HG03439 (cell line): Measurements from ENCODE around the gene GNAT1.
"Not testable (repeated sequence)": the region's sequence is repeated elsewhere in the genome, so short reads cannot be mapped to it uniquely, and the experiment has no call there.

Source experiments
- ATAC-seq: cut with Tn5 transposase; IDR thresholded peaks from one replicate; pipeline ENCODE4 v1.9.1; 2021; ENCODE audit warnings: mild to moderate bottlenecking, moderate library complexity; ENCODE audit not compliant: unreplicated experiment

Gene GNAT1

GRCh38 chr3:50217681-50218080 is 26.3 kb downstream of the GNAT1 start:
- ATAC-seq, result no peak

DNA sequence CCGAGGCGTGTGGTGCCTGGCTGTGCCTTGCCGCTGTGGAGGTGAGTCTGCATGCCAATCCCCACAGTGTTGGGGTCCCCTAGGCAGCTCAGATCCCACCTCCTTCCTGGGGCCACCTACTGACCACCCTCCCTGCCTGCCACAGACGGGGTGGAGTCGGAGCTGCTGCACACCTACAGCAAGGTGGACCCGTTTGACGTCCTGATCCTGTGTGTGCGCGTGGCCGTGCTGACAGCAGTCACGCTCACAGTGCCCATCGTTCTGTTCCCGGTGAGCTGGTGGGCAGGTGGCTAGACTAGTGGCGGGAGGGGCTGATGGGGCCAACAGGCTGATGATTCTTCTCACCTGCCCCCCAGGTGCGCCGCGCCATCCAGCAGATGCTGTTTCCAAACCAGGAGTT is 27.0 kb downstream of the GNAT1 start:
- ATAC-seq, result no peak

- ATAC-seq, result no peak
Measured at GRCh38 chr3:50219285-50219684, 27.9 kb downstream of the GNAT1 start.

- no peak for ATAC-seq
Measured at GRCh38 chr3:50220109-50220508, 28.7 kb downstream of the GNAT1 start.

GRCh38 chr3:50221051-50221410 is 29.6 kb downstream of the GNAT1 start:
- no peak for ATAC-seq

- ATAC-seq, result no peak
Measured at GRCh38 chr3:50221411-50222168, 30.2 kb downstream of the GNAT1 start.

GRCh38 chr3:50222169-50222528 is 30.7 kb downstream of the GNAT1 start:
- no peak for ATAC-seq

DNA sequence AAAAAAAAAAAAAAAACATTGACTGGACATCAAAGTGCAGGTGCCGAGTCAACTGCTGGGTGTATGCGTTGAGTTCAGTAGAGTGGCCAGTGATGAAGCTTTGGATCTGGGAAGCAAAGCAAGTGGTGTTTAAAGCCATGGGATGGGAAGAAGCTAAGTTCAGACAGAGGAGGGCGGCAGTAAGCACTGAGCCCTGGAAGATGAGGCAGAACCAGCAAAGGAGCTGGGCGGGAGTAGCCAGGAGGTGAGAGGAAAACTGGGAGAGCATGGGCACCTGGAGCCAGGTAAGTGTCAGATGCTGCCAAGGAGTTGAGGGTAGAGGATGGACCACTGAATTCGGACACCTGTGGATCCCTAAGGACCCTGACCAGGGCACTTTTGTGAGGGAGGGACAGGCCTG is 33.2 kb downstream of the GNAT1 start:
- ATAC-seq, result no peak

- peak; percentile 1 for ATAC-seq
Measured at GRCh38 chr3:50226888-50227389, 35.5 kb downstream of the GNAT1 start.

DNA sequence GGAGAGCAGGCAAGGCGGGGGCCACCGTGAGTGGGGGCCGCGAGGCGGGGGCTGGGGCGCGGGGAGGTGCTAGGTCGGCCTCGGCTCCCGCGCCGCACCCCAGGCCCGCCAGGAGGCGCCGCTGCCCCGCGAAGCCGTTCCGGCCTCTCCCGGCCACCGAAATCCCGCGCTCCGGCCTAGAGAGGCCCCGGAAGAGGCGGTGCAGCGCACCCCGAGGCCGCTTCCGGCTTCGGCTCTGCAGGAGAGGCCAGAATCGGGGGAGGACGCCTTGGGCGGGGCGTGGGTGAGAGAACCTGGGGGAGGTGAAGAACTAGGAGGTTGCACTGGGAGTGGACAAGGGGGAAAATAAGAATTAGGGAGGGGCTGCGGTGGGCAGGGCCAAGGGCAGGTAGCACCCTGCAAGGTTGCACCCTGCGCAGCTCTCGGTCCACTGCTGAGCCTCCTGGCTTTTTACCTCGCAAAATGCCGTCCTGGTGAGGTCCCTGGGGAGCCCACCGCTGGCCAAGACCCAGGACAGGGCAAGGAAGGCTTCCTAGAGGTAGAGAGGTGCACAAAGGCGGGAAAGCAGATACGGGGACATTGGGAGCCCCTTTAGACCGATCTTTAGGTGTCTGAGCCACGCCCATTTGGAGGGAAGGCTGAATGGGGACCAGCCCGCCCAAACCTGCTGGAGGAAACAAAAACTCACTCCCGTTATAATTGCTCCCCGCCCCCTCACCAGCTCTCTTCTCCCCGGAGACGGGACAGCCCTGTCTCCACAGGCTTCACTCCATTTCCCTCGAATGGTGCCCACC is 36.2 kb downstream of the GNAT1 start:
- peak; percentile 83 for ATAC-seq

GRCh38 chr3:50228184-50228763 is 36.9 kb downstream of the GNAT1 start:
- not testable (repeated sequence) for ATAC-seq

GRCh38 chr3:50229490-50229889 is 38.1 kb downstream of the GNAT1 start:
- no peak for ATAC-seq

DNA sequence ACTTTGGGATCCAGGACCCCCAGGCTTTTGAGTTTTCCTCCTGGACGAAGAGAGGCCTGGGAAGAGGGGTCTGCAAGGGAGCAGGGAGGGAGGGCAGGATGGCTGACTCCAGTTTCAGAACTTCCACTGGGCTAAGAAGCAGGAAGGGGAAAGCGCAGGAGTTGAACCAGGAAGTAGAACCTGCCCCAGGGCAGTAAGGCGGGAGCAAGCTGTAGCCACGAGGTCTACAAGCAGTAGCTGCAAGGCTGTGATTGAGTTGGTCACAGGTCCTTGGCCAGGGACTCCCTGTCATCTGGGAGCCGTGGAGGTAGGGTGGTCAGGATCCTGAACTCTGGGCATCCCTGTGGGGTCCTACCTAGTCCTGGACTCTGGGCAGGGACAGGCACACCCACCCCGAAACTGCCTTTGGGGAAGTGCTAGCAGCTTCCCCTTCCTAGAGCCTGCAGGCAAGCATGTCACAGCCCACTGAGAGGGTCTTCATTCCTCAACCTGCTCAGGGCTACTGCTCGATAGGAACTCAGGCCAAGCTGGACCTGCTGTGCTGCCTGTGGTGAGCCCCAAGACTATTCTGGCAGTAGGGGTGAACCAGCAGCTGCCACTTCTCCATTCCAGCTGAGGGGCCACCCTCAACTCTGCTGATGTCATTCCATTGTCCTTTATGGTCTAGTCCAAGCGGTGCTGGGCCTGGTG is 38.8 kb downstream of the GNAT1 start:
- no peak for ATAC-seq

DNA sequence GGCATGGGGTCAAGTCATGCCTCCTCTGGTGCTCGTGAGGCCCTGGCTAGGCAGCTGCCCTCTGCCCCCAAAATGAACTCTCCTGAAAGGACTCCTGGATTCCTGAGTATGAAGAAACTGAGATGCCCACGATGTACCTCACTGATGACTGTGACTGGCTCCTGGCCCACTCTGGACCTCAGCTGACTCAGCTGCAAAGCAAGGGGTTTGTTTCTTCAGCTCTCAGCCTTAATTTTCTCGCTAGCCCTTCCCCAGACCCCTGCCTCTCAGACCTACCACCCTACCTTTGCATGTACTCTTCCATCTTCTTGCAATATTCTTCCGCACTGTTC is 39.4 kb downstream of the GNAT1 start:
- ATAC-seq, result no peak

GRCh38 chr3:50231581-50231980 is 40.2 kb downstream of the GNAT1 start:
- no peak for ATAC-seq

DNA sequence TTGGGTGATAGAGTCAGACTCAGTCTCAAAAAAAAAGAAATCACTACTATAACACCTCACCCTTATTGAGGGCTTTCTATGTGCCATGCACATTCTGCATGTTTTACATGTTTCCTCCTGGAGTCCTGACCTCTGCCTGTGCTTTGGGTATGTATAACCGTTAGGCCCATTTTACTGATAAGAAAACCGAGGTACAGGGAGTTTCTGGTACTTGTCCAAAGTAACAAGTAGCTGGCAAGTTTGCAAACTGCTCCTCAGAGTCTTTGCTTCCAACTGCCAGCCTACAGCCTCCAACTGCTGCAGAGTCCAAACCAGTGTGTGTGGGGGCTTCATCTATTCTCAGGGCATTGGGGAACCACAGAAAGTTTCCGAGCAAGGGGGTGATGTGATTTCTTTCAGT is 40.9 kb downstream of the GNAT1 start:
- no peak for ATAC-seq

DNA sequence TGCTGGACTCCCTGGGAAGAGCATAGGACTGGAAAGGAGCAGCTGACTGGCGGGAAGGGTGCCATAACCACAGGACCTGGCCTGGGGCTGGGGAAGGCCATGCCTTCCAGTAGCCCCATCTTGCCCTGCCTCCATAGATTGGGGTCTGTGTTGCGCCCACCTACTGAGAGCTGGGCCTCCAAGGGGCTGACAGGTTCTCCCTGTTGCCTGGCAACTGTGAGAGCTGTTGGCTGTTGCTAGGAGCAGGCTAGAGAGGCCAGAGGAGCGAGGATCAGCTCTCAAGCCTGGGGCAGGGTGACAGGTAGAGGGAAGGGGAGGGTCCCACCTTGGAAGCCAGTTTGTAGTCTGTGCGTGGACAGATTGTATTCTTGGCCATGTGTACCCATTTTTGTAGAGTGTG is 41.8 kb downstream of the GNAT1 start:
- ATAC-seq, result no peak

- ATAC-seq, result peak; percentile 93
Measured at GRCh38 chr3:50235716-50236483, 44.5 kb downstream of the GNAT1 start, which contains the start of gene GNAI2. Gene GNAI2, plus strand, starts transcription at chr3:50236204. Its CDS starts 132 bp downstream, at chr3:50236336.

DNA sequence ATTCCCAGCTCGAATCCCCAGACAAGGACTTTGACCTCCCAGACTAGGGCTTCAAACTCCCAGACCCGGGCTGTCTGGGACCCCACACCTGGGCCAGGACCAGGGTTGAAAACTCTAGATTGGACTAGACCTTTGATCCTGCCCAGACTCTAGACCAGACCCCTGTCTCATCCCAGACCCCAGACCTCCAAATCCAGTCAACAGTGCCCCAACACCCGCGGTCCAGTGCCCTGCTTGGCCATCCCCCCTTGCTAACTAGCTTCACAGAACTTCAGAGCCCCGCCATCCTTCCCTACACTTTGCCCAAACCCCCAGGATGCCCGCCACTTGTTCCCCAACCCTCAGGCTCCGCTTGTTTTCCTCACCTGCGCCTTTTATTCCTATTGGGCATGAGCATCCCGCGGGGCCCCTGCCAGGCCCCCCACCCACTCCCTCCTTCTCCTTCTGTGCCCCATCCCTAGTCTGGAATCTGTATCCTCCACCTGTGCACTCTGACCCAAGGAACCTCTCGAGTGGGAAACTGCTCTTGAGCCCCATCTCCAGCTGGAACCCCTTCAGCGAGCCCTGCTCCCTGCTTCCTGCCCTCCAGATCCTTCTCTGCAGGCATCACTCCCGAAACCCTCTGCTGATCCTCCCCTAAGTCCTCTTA is 45.2 kb downstream of the GNAT1 start:
- no peak for ATAC-seq

DNA sequence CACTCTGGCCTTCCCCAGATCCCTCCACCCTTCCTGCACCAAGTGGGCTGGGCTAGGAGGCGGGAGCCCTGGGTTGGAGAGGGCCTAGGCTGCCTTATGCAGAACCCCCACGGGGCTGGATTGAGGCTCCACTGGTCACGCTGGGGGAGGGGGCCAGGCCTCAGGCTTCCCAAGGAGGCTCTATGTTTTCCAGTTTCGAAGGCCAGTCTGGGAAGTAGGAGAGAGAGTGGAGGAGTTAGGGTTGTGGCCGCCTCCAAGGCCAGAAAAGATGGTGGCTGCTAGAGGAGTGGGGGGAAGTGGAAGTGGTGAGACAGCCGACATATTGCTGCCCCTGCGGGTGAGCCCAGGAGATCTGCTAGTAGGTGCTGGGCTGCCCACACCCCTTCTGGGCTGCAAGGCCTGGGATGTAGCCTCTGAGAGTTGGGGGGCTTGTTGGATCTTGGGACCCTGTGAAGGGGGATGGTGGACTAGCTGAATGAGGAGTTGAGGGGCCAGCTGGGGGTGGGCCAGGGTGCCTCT is 45.8 kb downstream of the GNAT1 start:
- ATAC-seq, result no peak
